HG03139 (cell line): Measurements from ENCODE around the gene MS4A7.
A peak's percentile ranks its signal among the peaks of the same experiment; 100 is the strongest.

ENCODE experiments used
- ATAC-seq: cut with Tn5 transposase; IDR thresholded peaks from one replicate; pipeline ENCODE4 v1.9.1; 2021; ENCODE audit not compliant: unreplicated experiment

MS4A7 gene

GRCh38 chr11:60370811-60371298 is 7.5 kb upstream of the MS4A7 start:
- no peak for ATAC-seq

DNA sequence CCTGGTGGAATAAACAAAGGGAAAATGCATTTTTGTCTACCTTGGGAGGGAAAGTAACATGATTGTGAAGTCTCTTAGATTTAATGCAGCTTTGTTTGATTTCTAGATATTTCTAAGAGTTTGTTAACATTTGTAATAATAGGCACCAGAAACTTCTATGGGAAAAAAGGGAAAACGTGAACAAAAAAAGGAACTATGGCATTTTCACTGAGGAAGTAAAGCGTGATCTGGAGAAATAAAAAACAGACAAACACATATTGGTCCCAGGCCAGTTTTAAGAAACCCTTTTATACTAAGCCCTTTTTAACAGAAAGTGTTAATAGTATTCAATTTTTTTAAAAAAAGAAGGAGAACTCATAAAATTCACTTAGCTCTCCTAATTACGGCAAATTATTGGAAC is 6.9 kb upstream of the MS4A7 start:
- no peak for ATAC-seq

DNA sequence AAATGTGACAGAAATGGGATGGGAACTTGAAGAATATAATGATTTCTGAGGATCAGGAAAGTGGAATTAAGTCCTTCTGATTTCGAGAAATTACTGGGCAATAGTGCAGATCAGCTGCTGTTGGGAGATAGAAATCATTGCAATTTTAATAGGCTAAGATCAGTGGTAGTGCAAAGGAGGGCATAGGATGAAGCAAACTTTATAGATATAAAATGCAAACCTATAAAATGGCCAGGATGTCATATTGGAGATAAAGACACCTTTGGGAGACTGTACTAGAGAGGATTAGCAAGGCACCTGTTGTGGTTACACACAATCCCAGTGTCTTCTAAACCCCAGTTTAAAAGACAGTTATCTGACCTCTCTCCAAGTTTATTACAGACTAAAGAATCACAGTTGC is 6.5 kb upstream of the MS4A7 start:
- no peak for ATAC-seq

DNA sequence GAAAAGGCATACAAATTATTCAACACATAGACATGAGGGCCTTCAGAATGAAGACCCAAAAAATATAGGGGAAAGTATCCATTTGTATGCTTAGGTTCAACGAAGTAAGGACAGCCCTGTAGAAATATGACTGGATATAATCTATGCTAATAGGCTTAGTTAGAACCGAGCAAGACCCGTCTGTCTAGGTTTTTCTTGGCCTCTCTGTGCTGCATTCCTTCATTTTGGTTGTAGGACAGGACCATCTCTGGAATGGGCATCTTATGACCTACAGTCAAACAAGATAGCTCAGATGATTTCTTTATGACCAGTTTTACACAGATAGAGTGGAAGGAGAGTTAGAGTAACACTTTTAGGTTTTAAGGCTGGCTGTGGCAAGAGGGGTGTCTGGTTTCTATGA is 5.6 kb upstream of the MS4A7 start:
- ATAC-seq: no peak

DNA sequence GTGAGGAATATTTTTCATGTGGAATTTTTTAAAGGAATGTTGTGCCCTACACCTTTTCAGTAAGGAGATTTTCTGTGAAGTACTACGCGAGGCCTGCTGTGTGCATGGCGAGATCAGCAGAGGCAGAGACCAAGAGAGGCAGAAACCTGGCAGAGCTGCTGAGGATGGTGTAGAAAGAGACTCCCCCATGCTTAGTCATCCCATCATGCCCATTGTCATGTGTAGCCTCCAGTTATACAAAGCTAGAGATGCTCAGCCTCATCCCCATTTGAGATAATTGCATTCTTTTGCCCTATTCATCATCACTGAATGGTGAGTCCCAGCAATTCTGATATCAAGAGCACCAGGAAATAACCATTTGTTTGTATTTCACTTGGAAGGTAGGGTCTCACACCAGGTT is 3.0 kb upstream of the MS4A7 start:
- ATAC-seq: no peak

GRCh38 chr11:60376601-60377000 is 1.7 kb upstream of the MS4A7 start:
- no peak for ATAC-seq

DNA sequence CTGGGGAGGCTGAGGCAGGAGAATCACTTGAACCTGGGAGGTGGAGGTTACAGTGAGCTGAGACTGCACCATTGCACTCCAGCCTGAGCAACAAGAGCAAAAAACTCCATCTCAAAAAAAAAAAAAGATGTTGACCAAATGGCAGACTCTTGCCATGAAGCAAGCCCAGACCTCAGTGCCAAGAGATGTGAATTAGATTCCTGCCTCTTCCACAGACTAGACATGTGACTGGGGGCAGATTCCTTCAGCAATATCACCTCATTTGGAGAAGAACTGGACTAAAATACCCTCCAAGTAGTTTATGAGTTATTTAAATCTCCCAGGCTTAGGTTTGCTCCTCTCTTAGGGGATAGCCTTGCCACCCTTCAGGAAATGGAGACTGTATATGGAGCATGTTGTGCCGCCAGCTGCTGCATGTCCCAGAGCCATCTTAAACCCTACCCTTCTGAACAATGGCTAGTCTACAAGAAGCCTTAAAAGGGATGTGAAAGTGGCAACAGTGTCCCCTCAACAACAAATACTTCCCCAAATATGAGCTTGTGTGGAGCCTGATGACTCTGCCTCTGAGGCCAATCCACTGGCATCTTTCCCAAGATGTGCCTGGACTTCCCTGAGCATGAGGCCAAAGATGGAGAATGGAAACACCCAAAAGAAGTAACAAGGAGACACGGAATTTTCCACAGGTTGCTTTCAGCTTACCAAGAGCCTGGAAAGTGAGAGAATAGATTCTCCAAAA is 763 bp upstream of the MS4A7 start:
- no peak for ATAC-seq

GRCh38 chr11:60389279-60389910 is 11.1 kb downstream of the MS4A7 start:
- ATAC-seq: peak; percentile 93

- ATAC-seq: no peak
Observed at GRCh38 chr11:60390419-60390818, 12.1 kb downstream of the MS4A7 start.

DNA sequence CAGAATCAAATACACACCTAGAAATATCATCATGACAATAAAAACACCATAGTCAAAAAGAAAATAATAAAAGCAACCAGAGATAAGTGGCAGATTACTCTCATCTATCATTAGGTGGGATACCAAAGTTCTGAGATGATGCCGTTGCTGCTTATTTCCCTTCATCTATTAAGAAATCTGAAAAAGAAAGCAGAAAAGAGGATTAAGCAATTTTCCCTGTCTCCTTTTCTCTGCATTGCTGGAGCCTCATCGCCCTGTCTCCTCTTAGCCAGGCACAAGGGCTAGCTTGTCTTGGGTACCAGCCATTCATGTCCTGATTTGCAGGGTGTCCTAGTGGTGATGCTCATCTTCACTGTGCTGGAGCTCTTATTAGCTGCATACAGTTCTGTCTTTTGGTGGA is 14.0 kb downstream of the MS4A7 start:
- ATAC-seq: no peak

DNA sequence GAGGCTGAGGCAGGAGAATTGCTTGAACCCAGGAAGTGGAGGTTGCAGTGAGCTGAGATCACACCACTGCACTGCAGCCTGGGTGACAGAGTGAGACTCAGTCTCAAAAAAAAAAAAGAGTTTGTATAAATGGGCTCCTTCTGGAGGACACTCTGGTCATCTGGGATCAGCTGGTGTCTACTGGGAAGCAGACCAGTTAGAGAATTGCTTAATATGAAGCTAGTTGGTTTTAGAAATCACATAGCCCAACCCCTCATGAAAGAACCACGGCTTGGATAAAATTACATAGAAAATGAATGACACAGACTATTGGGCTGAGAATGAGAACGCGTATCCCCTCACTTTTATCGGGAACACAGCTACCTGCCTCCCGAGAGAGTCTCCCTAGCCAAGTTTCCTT is 14.7 kb downstream of the MS4A7 start:
- ATAC-seq: no peak

DNA sequence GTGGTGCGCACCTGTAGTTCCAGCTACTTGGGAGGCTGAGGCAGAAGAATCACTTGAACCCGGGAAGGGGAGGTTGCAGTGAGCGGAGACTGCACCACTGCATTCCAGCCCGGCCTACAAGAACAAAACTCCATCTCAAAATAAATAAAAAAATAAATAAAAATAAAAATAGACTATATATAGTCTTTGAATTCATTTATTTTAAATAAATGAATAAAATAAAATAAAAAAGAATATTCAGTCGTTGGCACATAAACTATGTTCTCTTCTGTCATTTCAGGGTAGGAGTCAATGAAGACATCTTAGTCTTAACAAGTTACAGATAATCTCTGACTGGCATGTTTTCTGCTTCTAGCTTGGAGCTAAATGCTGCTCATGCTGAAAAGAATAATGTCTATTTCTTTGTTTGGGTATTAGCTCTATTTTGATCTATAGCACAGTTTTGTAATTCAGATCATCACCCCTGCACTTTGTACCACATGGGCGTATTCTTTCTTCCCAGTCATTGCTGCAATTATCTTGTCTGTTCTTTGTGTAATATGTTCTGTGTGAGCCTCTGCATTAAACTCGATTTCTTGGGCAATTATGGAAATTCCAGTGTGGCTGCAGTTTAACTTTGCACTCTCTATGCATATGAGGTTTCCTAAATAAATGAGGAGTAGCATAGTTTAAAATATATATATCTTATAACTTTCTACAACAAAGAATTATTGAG is 16.5 kb downstream of the MS4A7 start:
- no peak for ATAC-seq

DNA sequence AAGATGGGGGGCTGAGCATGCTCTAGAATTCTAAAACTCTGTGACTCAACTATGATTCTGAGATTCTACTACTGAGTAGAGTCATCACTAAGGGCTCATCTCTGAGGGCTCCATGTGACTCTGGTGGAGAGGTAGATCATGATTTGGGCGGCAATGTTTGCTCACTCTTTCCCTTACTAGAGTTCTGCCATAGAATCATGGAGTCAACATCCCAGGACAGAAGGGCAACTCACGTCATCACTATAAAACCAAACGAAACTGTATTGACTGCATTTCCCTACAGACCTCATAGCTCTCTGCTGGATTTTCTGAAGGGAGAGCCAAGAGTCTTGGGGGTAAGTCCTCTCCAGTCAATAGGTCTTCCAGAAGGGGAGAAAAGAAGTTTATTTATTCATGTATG is 18.1 kb downstream of the MS4A7 start, which contains the start of gene MS4A14:
Gene MS4A14, plus strand, starts transcription at position 78 of the 400 bp plus-strand sequence. Its CDS starts 120 bp downstream, at position 198.
- ATAC-seq: no peak

DNA sequence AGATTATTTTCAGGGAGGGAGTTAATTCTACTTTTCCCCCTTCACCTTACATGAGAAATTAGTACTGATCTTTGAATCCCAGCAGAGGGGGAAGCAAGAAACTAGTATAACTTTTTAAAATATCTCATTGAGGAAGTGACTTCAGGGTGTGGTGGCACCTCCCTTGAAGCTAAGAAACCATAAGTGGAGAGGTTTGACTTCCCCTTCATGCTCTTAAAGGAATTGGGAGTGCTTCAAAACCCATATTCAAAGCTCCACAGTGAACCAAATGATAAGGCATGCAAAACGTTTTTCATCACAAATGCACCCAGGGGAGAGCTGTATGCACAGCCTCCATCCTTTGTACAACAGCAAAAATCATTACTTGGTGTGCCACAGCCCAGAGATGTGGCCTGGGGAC is 18.5 kb downstream of the MS4A7 start:
- ATAC-seq: no peak

DNA sequence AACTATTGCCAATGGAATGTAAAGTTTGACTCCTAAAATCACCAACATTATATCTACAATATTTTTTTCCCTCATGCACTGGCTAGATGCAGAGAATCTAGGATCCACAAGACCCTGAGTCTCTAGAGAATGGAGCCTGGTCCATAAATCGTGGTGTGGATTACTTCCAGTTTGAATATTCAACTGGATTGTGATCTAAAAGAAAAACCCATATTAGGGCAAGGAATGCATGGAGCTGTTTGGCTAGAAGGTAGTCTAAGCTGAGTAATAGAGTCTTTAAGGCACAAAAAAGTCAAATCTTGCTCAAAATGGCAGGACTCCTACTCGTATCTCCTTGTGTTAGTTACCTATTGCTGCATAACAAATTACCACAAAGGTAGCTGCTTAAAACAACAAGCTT is 41.7 kb downstream of the MS4A7 start:
- ATAC-seq: no peak

DNA sequence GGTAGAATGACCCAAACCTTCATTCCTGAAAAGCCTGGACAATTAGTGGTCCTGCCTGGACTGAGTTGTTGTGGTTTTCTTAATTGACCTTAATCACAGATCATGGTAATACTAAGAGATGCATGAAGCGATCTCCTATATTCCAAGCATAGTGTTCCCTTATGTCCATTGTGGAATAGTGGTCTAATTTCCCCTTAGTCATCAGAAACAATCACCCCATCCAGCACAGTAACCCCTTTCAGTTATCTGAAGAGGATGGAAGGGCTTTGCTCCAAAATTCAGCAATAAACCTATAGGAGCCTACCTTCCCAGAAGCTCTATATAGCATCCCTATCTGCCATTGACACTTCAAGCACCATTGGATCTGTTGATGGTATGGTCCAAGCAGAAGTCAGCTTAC is 44.3 kb downstream of the MS4A7 start:
- no peak for ATAC-seq

DNA sequence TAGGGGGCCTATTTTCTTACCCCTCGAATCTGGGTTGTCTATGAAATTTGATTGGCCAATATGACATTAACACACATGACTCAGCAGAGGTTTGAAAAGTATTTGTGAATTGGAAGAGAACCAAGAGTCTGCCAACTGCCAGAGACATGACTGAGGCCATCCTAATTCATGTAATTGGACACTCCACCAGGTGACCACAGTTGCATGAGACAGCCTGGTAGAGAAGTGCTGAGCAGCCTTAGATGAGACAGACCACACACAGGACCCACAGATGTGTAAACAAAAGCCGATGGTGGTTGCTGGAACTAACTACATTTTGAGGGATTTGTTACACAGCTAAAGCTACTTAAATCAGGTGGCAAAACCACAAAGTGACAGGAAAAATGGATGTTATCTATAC is 50.2 kb downstream of the MS4A7 start:
- no peak for ATAC-seq

- ATAC-seq: no peak
Observed at GRCh38 chr11:60429272-60429671, 50.9 kb downstream of the MS4A7 start, which contains the start of gene MS4A5. MS4A5 (plus strand) TSS chr11:60429572; CDS start chr11:60429675, 103 bp downstream.

- no peak for ATAC-seq
Observed at GRCh38 chr11:60431251-60431650, 52.9 kb downstream of the MS4A7 start.

DNA sequence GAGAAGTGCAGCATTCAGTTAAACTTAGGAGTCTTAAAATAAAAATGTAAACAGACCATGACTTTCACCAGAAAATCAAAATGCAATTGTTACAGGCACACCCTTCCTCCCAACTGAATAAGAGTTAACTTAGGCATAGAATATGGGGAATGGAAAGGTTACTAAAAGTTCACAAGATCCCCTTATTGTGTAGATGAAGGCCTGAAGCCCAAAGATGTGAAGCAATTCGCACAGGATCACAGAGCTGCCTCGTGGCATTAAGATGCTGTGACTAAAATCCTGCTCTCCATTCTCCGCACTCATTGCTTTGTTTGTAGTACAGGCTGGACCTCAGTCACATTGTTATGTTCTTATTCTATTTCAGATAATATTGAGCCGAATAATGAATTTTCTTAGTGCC is 55.1 kb downstream of the MS4A7 start:
- no peak for ATAC-seq
